ENCODE data around the gene FGB. TPM values are rescaled to one million over a fixed set of nuclear protein-coding genes. Genes with fewer than 3 reads are reported as not detected.

Gene FGB
- total and polyA plus RNA-seq, 2 of the 13 experiments (the other 11 are each of a cell fraction or from before 2014, with no cell fraction given) = 226 to 784 TPM

DNA sequence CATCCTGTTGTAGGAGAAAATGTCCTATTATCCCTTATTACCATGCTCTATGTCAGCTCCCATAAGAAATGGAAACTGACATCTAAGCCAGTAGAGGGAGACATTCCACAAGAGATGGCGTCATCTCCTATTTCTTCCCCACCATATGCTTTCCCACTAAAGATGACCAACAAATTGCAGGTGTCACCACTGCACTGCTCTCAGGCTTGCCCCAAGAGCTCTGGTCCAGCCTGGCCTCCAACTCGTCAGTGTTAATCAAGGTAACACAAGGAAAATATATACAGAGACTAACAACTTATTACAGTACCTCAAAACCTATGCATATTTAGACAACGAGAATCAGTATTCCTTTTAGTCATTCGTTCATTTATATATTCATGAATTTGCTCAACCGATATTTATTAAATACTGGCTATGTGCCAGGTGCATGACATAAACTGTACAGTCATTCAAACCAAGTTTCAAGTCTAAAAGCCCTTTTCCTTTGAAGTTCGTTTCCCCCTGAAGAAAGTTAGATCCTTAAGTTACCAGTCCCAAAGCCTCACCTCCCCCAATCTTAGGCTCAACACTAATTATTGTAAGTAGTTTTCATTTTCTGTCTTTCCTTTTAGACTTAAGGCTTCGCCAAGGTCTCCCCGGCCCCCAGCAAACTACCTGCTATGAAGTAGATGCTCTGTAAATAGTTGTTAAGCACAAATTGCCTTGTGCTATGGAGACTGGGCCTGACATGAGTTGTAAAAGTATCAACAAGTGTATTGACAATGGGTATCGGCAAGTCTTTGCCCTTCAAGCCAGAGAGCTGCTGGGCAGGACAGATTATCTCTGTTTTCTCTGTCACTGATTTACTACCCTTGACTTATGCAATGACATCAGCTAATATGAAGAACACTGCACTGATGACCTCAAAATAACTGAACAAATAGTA is 3.1 kb upstream of the FGB start (continued):
- TF ChIP-seq DPF2 (CRISPR knock-in tag; IDR thresholded peaks at IDR 0.05; ENCODE audit: borderline replicate concordance, low read depth) = no peak; the same call in 1 of the 2 replicates
- TF ChIP-seq ZBTB42 (CRISPR knock-in tag; IDR thresholded peaks at IDR 0.05) = no peak
- TF ChIP-seq ZNF224 (CRISPR knock-in tag; IDR thresholded peaks at IDR 0.05) = no peak
- TF ChIP-seq, protein P1, sequence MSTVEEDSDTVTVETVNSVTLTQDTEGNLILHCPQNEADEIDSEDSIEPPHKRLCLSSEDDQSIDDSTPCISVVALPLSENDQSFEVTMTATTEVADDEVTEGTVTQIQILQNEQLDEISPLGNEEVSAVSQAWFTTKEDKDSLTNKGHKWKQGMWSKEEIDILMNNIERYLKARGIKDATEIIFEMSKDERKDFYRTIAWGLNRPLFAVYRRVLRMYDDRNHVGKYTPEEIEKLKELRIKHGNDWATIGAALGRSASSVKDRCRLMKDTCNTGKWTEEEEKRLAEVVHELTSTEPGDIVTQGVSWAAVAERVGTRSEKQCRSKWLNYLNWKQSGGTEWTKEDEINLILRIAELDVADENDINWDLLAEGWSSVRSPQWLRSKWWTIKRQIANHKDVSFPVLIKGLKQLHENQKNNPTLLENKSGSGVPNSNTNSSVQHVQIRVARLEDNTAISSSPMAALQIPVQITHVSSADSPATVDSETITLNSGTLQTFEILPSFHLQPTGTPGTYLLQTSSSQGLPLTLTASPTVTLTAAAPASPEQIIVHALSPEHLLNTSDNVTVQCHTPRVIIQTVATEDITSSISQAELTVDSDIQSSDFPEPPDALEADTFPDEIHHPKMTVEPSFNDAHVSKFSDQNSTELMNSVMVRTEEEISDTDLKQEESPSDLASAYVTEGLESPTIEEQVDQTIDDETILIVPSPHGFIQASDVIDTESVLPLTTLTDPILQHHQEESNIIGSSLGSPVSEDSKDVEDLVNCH (CRISPR knock-in tag; IDR thresholded peaks at IDR 0.05) = no peak
- peak; percentile 84 for TF ChIP-seq TBL1XR1 (IDR thresholded peaks at IDR 0.05; ENCODE audit: borderline replicate concordance, low read length, partially characterized antibody)
- peak; percentile 1; the same call in 1 of the 2 replicates for TF ChIP-seq NFYB (CRISPR knock-in tag; IDR thresholded peaks at IDR 0.05)
- no peak for TF ChIP-seq MYNN (CRISPR knock-in tag; IDR thresholded peaks at IDR 0.05; ENCODE audit: low read depth)
- TF ChIP-seq, protein P2, sequence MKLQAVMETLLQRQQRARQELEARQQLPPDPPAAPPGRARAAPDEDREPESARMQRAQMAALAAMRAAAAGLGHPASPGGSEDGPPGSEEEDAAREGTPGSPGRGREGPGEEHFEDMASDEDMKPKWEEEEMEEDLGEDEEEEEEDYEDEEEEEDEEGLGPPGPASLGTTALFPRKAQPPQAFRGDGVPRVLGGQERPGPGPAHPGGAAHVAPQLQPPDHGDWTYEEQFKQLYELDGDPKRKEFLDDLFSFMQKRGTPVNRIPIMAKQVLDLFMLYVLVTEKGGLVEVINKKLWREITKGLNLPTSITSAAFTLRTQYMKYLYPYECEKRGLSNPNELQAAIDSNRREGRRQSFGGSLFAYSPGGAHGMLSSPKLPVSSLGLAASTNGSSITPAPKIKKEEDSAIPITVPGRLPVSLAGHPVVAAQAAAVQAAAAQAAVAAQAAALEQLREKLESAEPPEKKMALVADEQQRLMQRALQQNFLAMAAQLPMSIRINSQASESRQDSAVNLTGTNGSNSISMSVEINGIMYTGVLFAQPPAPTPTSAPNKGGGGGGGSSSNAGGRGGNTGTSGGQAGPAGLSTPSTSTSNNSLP (IDR thresholded peaks at IDR 0.05; ENCODE audit: low read depth, low read length) = peak; percentile 67
- no peak for TF ChIP-seq PAWR (CRISPR knock-in tag; IDR thresholded peaks at IDR 0.05; ENCODE audit: borderline replicate concordance)
- no peak for TF ChIP-seq SIN3B (IDR thresholded peaks at IDR 0.05; ENCODE audit: low read length)
- peak; percentile 47; the same call in 1 of the 2 replicates for TF ChIP-seq ZNF749 (CRISPR knock-in tag; IDR thresholded peaks at IDR 0.05; ENCODE audit: borderline replicate concordance)
- TF ChIP-seq NFE2 (CRISPR knock-in tag; IDR thresholded peaks at IDR 0.05) = no peak
- TF ChIP-seq ZFP41 (CRISPR knock-in tag; IDR thresholded peaks at IDR 0.05; ENCODE audit: borderline replicate concordance) = no peak
- TF ChIP-seq HOXA7 (CRISPR knock-in tag; IDR thresholded peaks at IDR 0.05) = no peak
- TF ChIP-seq, protein P3, sequence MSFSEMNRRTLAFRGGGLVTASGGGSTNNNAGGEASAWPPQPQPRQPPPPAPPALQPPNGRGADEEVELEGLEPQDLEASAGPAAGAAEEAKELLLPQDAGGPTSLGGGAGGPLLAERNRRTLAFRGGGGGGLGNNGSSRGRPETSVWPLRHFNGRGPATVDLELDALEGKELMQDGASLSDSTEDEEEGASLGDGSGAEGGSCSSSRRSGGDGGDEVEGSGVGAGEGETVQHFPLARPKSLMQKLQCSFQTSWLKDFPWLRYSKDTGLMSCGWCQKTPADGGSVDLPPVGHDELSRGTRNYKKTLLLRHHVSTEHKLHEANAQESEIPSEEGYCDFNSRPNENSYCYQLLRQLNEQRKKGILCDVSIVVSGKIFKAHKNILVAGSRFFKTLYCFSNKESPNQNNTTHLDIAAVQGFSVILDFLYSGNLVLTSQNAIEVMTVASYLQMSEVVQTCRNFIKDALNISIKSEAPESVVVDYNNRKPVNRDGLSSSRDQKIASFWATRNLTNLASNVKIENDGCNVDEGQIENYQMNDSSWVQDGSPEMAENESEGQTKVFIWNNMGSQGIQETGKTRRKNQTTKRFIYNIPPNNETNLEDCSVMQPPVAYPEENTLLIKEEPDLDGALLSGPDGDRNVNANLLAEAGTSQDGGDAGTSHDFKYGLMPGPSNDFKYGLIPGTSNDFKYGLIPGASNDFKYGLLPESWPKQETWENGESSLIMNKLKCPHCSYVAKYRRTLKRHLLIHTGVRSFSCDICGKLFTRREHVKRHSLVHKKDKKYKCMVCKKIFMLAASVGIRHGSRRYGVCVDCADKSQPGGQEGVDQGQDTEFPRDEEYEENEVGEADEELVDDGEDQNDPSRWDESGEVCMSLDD (CRISPR knock-in tag; IDR thresholded peaks at IDR 0.05; ENCODE audit: borderline replicate concordance) = no peak
- peak; percentile 48; the same call in 1 of the 2 replicates for TF ChIP-seq YEATS2 (CRISPR knock-in tag; IDR thresholded peaks at IDR 0.05; ENCODE audit: borderline replicate concordance)
